Esophagus mucosa (tissue), 1 donor: ENCODE results near the gene KCNK16. TPM values are rescaled to one million over a fixed set of nuclear protein-coding genes. Genes with fewer than 3 reads are reported as not detected.

Experiments used
- ATAC-seq: fragments of 200-7000 bp; cut with Tn5 transposase; one replicate; pipeline ENCODE4 v1.9.1; 2020
- total RNA-seq: library from RNA; stranded (reverse); gene quantifications from one replicate; pipeline ENCODE4 v1.2.4, GENCODE V29; 2023
- donor health status: DM: yes; HTN: yes; CAD: no.

The KCNK16 gene
- total RNA-seq, 1 donor from 2014 or later: not detected

DNA sequence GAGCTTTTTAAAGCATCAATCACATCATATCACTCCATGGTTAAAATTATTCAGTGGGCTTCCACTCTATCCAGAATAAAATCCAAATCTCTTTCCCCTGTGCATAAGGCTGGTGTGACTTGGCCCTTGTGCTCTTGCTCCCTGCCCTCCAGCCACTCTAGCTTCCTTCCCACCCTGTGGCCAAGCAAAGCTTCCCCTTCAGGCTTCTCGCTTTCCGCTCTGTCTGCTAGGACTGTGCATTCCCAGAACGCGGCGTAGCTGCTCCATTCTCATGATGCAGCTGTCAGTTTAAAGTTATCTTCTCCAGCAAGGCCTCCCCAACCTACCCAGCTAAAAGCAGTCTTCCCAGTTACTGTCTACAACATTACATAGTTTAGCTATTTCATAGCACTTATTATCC lies 19.4 kb upstream of the KCNK16 start:
- no peak for ATAC-seq

DNA sequence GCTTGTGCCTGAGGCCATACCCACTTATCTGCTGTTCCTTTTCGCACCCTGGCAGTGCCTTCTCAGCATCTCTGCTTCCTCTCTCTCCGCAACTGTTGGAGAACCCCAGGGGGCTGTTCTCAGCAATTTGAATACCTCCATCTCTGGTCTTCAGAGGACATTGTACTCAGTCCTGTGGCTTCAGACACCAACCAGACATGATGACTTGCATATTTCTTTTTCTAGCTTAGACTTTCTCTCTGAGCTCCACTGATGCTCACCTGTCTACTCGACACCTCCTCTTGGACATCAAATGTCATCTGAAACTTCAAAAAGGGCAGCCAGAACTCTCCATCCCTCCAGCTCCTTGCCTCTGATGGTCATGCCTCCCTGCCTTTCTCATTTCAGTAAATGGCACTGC lies 18.9 kb upstream of the KCNK16 start:
- no peak for ATAC-seq

DNA sequence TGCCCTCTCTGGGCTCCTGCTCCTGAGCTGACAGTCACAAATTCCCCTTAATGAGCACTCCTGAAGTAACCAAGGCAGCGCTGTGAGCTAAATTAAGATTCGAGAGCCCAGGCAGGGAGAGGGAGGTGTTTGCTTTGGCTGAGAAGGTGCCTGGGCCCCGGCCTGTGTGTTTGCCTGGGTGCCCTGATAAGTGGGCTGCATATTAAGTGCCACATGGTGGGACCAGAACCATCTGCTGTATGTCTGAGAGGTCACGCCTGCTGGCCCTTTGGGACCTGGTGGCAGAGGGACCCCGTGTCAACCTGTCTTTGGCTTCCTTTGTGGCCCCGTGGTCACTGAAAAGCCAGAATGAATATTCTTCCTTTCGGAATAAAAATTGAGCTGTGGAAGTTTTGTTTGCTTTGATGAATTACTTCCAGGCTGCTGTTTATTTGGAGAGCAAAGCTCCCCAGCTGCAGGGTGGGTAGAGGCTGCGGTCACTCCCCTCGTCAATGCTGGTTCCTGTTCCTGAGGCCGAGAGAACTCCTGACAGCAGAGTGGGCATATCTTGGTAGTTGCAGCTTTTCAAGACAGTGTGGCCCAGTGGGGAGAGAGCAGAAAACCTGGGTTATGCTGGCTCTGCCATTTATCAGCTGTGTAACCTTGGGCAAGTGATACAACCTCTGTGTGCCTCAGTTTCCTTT lies 17.5 kb upstream of the KCNK16 start:
- ATAC-seq: no peak

DNA sequence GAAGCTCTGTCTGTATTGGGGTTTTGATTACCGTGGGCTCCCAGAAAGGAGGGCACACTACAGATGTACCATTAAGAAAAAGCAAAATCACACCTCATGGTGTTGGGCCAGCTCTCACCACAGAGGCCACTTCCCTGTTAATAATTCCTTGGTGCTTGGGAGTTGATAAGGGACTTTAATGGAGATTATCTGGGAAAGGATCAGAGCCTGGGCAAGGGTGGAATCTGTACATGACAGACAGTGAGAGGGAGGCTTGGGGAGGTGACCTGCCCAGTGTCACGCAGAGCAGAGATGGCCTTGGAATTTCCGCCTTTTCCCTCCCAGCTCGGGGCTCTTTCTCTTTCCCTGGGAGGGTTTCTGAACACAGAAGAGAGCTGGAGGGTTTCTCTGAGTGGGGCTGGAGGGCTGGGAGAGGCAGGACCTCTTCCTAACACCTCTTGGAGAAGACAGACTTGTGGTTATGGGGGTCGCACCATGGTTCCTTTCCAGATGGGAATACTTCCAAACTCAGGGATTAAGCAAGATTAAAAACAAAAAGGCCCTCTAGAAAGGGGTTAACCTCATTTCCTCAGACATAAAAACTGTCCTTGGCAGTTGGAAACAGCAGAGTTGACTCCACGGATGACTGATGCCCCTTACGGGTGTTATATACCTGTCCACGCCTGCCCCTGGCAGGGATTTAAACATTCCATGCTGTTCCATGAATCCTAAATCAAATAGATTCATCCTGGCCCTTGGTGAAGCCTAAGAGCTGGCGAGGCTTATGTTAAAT lies 16.8 kb upstream of the KCNK16 start:
- ATAC-seq: no peak

DNA sequence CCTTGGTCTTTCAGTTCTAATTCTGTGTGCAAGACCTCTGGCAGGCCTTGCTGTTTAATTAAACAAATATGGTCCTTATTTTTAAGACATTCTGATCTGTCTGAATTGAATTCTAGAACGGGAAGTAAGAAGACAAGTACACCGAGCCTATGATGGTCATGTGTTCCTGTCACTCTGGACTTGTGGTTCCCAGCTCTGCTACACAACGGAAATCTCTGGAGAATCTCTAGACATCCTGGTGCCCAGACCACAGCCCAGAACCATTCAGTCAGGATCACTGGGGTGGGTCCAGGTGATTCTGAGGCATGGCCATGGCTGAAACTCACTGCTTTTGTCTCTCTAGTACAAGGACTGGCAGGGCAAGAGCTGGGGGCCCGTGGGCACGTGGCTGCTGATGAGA lies 15.9 kb upstream of the KCNK16 start:
- ATAC-seq: no peak

DNA sequence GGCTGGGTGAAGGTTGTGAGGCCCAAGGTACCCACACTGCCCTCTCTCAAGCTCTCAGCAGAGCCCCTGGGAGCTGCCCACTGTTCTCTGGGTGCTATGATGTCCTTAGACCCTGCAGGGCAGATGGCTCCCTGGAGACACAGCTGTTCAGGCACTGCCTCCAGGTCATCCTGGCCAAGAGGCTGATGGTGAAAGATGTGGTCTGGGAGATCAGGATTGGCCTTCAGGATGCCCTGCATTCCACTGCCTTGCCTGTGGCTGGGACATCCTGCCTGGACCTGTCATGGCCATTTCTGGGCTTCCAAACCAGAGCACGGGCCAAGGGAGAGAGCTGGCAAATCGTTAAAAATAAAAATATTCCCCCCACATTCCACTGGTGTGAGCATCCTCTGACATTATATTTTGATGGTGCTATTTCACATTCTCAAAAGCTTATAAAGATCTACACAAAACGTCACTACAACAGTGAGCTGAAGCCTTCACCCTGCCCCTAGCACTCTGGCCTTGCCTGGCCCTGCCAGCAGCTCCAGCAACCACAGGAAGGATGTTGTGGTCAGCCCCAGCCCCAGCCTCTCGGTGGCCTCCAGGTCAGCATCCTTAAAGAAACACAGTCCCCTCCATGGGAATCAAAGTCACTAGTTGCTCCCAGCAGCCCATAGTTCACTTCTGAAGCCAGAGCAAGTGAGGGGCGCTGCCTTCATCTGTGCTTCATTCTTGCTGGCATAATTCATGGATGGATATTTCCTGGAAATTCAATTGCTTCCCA lies 13.5 kb upstream of the KCNK16 start:
- ATAC-seq: no peak

DNA sequence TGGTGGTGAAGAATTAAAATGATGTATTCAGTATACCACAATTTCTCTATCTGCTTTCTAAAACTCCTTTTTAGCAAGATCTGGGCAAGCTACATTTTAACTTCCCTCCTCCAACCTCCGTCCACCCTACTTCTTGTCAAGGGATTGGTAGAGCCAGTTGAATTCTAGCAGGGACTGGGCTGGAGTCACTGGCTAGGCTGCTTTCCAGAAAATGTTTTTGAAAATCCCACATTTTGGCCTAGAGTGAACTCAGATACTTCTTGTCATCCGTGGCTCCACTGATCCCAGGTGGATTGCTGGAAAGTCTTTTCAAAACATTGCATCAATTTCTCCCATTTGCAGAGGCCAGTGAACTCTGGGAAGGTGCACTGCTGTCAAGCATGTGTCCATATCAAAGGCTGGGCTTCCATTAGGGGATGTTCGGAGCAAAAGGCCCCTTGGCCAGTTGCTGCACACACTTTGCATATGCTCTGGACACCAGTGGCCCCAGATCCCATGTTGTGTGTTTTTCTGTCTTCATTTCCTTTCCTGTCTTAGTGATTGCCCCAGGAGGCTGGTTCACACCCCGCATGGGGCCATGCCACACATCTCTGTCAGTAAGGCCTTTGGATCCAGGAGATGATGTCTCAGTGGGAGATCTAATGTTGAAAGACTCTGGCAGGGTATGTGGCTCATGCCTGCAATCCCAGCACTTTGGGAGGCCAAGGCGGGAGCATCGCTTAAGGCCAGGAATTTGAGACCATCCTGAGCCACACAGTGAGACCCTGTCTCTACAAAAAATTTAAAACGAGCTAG lies 11.3 kb upstream of the KCNK16 start:
- ATAC-seq: no peak

DNA sequence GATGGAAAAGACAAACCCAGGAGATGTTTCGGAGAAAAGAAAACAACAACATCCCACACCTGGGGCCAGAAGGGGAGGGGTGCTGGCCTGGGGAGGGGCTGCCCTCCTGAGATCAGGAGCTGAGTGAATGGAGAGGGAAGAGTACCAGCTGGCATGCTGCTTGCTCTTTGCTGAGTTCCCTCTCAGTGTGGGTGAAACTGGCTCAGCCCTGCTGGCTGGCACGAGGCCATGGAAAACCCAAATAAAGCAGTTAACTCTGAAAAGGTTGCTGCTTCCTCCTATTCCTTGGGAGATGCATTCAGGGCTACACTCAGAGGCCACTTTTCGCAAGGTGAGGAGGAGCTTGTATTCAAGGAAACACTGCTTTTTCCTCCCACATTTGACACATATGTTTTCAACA lies 8.0 kb upstream of the KCNK16 start:
- ATAC-seq: no peak

DNA sequence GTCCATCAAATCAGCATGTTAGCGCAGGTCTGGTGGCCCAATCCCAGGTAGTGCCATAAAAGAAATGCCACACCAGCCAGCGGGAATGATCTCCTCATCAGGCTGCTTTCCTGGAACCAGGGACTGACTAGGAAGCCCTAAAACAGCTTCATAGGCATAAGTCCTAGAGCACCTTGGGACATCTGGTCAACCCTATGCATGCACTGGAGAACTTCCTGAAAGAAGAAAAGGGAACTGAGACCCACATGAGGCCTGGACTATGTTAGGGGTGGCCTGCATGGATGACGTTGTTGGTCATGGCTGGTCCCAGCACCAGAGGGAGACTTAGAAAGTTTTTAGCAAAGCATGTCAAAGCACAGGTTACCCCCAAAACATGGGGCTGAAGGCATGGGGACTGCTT lies 7.6 kb upstream of the KCNK16 start:
- no peak for ATAC-seq

DNA sequence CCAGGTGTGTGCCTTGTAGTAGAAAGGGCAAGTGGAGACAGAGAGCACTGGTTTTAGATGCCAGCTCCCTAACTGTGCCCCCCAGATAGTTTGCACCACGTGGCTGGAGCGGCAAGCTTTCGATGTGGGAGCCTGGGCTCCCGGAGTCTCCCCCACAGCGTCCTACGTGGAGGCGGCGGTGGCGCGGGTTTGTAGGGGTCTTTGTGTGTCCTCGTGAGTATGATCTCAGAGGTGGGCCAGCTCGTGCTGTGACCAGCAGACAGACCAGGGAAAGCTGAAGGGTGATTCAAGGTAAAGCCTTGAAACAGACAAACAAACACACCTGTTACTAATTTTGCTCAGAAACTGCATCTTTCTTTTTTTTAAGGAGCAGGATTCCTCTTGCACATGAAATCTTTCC lies 5.6 kb upstream of the KCNK16 start:
- ATAC-seq: no peak

DNA sequence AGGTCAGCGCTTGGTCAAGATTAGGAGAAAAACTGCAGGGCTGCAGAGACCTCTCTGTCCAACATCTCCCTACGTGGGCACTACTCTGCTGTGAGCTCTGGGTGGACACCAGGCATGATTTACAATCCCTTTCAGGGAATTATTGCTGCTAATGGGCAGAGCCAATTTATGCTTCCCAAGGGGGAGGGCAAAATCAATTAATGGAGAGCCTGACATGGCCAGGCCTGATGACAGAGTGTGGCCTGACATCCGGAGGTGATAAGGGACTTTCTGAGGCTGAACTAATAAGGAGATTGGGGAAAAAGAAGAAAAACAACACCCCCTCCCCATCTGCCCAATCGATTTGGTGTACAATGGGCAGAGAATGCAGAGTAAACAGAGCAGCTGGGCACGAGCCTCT lies 5.0 kb upstream of the KCNK16 start:
- ATAC-seq: no peak

DNA sequence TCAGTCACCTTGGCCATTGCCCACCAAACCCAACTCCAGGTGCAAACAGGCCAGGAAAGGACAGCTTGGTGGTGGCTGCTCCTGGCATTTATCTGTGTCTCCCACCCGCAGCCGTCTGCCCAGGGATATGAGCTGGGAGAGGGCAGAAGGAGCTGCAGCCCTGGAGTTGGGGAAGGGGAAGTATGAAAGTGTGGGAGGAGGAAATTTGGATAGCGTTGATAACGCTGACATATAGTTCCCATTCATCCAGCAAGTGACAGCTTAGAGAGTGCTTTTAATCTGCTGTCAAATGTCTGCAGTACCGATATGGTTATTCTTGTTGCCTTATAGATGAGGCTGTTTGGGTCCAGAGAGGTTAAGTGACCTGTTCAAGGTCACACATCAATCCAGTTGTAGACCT lies 741 bp downstream of the KCNK16 start:
- no peak for ATAC-seq

DNA sequence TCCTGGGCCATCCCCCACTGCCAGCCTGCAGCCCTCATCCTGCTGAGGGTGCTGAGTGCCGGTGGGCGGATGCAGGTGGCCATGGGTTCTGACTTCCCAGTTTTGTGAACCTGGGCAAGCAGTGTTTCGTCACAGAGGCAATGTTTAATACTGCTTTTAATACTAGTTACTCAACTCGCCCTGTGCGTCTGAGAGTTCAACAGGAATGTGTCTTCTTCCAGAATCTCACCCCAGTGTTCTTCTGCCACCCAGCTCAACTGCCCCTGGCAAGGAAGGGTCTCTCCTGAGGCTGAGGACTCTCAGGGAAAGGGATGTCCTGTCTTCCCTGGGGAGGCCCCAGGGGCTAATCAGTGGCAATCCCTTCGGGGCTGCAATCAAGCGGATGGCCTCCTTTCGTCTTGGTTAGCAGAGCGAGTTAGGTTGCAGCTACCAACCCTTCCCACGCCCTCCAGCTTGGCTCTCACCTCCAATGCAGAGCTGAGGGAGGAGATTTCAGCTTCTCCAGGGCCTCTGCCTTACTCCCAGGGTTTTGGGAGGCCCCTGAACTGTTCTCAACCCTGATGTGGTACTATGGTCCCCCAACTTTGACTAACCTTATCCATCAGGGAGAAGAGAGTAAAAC lies 2.0 kb downstream of the KCNK16 start:
- no peak for ATAC-seq

DNA sequence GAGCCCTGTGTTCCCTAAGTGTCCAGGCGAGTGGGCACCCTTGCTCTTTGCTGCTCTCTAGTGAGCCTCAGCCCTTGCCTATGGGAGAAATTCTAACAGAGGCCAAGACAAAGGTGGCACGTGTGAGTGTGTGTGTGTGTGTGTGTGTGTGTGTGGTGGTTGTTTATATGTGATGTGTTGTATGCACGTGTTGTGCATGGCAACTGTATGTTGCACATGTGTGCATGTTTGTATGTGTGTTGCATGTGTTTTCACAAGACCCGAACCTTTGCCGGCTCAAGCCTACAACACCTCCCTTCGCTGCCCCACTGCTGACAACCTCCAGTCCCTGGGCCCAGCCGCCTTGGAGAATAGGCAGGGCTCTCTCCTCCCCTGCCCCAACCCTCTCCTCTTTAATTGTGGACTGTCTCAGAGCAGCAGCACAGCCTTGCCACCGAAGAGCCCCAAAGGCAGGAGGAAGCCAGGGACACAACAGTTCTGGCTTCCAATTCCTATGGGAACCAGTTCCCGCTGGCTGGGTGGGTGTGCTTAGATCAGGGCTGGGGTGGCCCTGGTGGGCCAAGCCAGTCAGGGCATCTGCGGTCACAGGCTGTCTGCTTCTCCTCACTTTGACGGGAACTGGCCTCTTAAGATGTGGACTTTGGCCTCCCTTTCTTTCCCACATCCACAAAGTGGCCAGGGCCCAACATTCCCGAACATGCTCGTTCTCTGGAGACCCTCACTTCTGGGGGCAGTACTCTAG lies 2.7 kb downstream of the KCNK16 start:
- ATAC-seq: no peak

DNA sequence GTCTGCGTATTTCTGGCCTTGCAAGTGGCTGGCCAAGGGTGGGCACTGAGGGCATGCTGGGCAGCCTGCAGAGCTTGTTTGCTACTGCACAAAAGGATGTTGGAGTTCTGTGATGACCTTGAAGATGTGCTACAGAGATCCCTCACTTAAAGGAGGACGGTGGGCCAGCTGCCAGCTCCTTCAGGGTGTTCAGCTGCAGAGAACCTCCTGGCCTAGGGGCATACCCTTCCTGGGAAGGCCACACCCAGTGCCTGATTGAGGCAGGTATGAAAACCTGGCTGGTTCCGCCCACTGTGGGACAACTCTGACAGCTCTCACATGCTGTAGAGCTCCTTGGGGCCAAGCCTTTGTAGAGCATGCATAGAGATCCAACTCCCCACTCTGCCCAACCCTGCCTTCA lies 5.2 kb downstream of the KCNK16 start:
- ATAC-seq: no peak

DNA sequence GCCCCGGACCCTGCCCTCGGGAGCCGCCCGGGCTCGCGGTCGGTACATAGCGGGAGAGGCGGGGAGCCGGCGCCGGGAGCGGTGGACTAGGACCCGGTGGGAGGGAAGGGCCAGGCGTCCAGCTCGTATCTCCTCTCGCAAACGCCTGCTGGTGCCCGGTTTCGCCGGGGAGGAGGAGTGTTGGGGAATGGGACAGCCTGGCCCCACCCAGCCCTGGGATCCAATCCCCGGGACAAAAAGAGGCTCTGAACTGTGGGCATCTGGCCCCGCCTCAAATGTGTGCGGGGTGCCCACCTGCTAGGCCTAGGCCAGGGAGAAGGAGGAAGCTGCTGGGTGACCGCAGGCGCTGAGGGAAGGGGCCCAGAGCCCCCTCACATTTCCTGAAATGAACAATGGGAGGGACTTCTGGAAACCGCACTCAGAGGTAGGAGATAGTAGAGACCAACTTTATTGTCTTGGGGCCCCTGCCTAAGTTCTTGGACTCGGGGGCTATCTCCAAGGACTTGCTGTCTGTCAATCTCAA lies 8.2 kb downstream of the KCNK16 start, which contains the start of gene KCNK17:
Gene KCNK17, minus strand, starts transcription at position 147 of the 523 bp plus-strand sequence. Its CDS starts 99 bp downstream, at position 48.
- no peak for ATAC-seq

DNA sequence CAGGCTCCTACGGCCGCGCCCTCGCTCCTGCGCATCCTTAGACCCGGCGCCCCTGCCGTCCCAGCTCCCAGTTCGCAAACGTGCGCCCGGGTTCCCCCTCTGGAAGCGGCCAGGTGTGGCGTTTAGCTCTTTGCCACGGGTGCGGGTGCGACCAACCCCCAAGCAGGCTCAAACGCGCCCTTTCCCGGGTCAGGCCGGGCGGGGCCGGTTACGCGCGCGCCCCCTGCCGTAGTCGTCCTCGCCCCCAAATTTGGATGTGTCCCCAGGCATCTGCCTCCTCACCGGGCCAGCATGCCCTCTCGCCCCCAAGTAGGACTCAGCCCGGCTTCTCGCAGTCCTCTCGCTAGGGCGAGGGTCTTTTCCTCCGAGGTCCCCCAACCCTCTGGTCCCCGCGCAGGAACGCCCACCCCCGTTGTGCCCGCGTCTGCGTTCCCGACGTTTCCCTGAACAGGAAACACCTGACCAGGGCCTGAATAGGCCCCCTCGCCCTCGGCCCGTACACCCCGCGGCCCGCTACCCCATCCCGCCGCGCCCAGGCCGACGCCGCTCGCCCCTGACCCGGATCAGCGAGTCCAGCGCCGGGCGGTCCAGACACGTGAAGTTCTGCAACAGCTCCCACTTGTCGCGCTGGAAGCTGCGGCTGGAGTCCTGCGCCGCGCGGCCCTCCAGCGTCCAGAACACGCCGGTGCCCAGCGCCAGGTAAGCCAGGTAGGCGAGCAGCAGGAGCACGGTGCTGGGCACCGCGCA lies 8.8 kb downstream of the KCNK16 start:
- no peak for ATAC-seq

DNA sequence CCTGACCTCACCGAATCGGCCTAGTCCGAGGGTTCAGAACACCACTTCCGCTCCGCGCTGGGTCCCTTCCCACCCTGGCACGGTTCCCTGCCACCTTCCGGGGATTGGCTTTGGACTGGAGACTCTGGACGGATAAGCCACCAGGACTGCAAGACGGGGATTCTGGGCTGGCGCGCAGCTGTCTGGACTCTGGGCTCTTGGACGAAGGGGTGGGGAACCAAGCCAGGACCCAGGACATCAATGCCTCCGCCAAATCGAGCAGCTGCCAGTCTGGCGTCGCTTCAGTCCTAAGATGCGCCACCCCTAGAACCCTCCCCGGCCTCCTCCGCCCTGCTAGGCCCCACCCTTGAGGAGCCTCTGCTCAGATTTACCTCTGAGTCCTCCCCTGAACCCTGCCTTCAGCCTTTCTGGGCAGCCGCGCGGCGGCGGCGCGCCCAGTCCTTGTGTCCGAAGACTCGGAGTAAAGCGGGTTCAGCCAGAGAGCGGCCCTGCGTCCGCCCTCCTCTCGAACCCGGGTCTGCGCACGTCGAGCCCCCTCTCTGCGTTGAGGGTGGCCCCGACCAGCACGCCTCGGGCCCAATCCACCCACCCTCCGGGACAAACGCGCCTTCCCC lies 9.5 kb downstream of the KCNK16 start:
- no peak for ATAC-seq

DNA sequence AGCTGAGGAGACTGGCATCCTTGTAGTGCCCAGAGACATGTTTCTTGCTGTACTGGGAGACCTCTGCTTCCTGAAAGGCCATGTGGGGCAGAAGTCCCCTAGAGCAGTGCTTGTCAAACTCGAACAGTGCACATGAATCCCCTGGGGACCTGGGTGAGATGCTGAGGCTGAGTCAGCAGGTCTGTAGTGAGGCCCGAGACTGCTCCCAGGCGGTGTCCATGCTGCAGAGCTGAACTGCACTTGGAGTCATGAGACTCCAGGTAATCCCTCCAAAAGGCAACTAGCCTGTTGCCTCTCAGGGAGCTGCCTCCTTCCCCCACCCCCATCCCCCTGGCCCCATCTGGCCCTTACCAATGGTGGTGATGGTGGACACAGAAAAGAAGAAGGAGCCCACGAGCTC lies 12.0 kb downstream of the KCNK16 start:
- ATAC-seq: no peak

DNA sequence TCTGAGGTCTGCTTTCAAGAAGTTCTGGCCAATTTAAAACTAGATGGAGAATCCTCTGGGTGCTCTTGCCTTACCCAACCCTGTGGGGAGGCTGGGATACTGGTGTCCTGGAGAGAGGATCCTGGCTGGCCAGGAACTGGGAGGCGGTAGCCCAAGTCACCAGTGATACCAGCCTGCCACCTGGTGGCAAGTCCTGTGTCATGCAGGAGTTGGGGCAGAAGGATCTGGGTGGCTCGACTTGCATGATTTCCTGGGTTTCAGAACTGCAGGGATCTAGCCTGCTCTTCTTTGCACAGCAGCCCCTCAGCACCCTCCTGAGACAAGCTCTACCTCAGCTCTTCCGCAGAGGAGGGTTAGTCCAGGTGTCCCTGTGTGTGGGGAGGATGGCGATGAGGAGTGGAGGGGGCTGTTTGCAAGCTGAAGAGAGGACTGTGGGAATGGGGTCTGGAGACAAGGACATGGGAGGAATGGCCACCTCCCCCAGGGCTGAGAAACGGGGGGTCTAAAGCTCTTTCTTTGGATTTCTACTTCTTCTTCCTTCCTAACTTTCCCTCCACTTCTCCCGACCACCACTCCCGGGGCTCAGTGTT lies 12.5 kb downstream of the KCNK16 start:
- ATAC-seq: peak; percentile 89
